ENCODE data around the gene TFAP2A. TPM values are rescaled to one million over a fixed set of nuclear protein-coding genes. Genes with fewer than 3 reads are reported as not detected.
A peak's percentile ranks its signal among the peaks of the same experiment; 100 is the strongest.

Gene TFAP2A
- total RNA-seq, 1 donor from 2014 or later: 9.6 TPM

DNA sequence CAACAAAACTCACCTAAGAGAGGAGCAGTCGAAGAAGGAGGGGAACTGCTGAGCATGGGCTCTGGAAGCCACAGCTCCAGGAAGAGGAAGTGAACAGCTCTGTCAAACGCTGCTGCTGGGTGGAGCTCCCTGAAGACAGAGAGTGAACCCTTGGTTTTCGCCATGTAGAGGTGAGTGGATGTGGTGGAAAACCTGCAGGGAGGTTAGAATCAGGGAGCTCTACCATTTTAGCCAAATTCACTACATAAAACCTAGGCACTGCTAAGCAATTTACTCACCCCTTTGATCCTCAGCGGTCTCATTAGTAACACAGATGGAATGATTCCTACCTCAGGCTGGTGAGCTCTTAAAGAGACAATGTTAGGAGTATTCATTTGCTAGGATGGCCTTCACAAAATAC is 19.4 kb upstream of the TFAP2A start:
- Mint-ChIP-seq H3K4me3 (no peak overlapping the region), H3K4me1 (peaks cover 11% of the 10 kb centered on the region), H3K36me3 (ENCODE audit: low read depth) (no peaks in the 10 kb centered on the region), H3K27me3 (ENCODE audit: low read depth) (peaks cover 33% of the 10 kb centered on the region), H3K27ac (ENCODE audit: unreplicated experiment) (no peak overlapping the region), H3K9me3 (no peaks in the 10 kb centered on the region)
- TF ChIP-seq, protein P1, sequence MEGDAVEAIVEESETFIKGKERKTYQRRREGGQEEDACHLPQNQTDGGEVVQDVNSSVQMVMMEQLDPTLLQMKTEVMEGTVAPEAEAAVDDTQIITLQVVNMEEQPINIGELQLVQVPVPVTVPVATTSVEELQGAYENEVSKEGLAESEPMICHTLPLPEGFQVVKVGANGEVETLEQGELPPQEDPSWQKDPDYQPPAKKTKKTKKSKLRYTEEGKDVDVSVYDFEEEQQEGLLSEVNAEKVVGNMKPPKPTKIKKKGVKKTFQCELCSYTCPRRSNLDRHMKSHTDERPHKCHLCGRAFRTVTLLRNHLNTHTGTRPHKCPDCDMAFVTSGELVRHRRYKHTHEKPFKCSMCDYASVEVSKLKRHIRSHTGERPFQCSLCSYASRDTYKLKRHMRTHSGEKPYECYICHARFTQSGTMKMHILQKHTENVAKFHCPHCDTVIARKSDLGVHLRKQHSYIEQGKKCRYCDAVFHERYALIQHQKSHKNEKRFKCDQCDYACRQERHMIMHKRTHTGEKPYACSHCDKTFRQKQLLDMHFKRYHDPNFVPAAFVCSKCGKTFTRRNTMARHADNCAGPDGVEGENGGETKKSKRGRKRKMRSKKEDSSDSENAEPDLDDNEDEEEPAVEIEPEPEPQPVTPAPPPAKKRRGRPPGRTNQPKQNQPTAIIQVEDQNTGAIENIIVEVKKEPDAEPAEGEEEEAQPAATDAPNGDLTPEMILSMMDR (conservative IDR thresholded peaks at IDR 0.05): no peak
- DNase-seq (ENCODE audit: low read depth, low spot score): no peak

DNA sequence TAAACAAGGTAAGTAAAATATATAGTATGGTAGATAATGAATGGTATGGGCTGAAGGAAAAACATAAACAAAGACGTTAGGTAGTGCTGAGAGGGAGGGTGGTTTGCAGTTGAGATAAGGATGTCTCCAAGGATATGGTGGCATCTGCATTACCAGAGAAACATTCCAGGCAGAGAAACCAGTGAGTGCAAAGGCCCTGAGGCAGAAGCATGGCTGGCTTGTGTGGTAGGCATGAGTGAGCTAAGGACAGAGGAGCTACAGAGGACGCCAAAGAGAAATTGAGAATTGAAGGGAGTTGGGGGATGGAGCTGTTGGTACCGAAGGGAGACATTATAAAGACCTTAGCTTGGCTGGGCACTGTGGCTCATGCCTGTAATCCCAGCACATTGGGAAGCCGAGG is 18.4 kb upstream of the TFAP2A start:
- H3K27ac Mint-ChIP-seq (ENCODE audit: unreplicated experiment): no peak overlapping the region
- no peaks in the 10 kb centered on the region for H3K9me3 Mint-ChIP-seq
- no peaks in the 10 kb centered on the region for H3K36me3 Mint-ChIP-seq (ENCODE audit: low read depth)
- no peak overlapping the region for H3K4me3 Mint-ChIP-seq
- TF ChIP-seq, protein P1 (conservative IDR thresholded peaks at IDR 0.05): no peak
- DNase-seq (ENCODE audit: low read depth, low spot score): no peak
- peaks cover 11% of the 10 kb centered on the region for H3K4me1 Mint-ChIP-seq
- H3K27me3 Mint-ChIP-seq (ENCODE audit: low read depth): peaks cover 41% of the 10 kb centered on the region

DNA sequence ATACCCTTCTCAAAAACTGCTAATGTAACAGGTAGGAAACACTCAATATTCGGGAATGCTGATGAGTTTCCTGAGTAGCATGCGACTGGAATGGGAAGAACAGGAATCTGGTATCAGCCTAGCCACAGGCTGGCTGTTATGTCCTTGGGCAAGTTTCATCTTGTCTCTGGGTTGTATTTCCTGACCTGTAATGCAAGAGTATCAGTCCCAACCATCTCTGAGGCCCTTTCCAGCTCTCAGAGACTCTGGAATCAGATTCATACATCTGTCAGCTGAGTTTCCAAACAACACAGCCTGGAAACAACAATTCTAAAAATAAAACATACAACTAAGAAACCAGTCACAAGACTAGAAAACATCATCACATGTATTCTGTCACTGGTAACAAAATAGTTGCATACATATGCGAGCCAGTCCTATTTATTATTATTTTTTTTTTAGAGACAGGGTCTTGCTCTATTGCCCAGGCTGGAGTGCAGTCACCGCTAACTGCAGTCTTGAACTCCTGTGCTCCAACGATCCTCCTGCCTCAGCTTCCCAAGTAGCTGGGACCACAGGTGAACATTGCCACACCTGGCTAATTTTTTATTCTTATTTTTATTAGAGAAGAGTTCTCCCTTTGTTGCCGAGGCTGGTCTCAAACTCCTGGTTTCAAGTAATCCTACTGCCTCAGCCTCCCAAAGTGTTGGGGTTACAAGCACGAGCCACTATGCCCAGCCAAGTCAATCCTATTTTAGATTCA is 16.7 kb upstream of the TFAP2A start:
- H3K4me3 Mint-ChIP-seq: no peak overlapping the region
- DNase-seq (ENCODE audit: low read depth, low spot score): no peak
- no peaks in the 10 kb centered on the region for H3K9me3 Mint-ChIP-seq
- TF ChIP-seq, protein P1 (conservative IDR thresholded peaks at IDR 0.05): no peak
- no peak overlapping the region for H3K27ac Mint-ChIP-seq (ENCODE audit: unreplicated experiment)
- no peaks in the 10 kb centered on the region for H3K36me3 Mint-ChIP-seq (ENCODE audit: low read depth)
- peaks cover 56% of the 10 kb centered on the region for H3K27me3 Mint-ChIP-seq (ENCODE audit: low read depth)
- H3K4me1 Mint-ChIP-seq: peaks cover 14% of the 10 kb centered on the region

DNA sequence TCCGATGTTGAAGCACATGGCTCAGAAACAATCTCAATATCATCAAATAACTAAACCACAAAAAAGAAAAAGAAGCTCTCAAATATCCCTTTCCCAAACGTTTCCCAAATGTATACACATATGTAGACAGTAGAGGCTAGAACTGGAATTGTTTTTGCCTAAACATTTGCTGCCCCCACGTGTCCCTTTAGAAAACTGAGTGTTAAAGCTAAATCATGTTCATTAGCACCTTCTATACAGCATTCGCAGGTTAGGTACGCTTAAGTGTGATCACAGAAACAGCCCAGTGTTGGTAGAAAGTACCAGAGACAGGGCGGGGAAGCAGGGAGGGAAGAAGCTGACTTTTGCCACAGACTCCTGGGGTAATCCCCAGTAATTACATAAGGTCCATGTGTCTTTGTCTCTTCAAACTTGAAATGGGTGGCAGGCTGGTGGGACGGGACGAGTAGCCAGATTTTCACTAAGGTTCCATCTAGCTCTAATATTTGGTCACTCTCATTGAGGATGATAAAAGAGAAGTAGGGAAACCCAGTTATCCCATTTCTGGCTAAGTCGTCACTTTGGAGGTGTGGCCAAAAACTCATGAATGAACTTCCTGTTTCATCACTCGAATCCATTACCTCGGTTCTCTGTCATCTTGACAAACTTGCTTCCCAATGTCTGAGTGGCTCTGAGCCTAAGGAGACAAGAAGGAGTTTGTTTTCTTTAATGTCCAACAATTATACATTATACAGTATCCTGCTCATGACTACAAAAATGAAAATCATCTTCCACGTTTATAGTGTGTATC is 15.0 kb upstream of the TFAP2A start:
- no peak for DNase-seq (ENCODE audit: low read depth, low spot score)
- no peaks in the 10 kb centered on the region for H3K9me3 Mint-ChIP-seq
- peaks cover 69% of the 10 kb centered on the region for H3K27me3 Mint-ChIP-seq (ENCODE audit: low read depth)
- TF ChIP-seq, protein P1 (conservative IDR thresholded peaks at IDR 0.05): peak; percentile 72
- H3K27ac Mint-ChIP-seq (ENCODE audit: unreplicated experiment): no peak overlapping the region
- H3K4me1 Mint-ChIP-seq: peaks cover 21% of the 10 kb centered on the region
- no peak overlapping the region for H3K4me3 Mint-ChIP-seq
- no peaks in the 10 kb centered on the region for H3K36me3 Mint-ChIP-seq (ENCODE audit: low read depth)

DNA sequence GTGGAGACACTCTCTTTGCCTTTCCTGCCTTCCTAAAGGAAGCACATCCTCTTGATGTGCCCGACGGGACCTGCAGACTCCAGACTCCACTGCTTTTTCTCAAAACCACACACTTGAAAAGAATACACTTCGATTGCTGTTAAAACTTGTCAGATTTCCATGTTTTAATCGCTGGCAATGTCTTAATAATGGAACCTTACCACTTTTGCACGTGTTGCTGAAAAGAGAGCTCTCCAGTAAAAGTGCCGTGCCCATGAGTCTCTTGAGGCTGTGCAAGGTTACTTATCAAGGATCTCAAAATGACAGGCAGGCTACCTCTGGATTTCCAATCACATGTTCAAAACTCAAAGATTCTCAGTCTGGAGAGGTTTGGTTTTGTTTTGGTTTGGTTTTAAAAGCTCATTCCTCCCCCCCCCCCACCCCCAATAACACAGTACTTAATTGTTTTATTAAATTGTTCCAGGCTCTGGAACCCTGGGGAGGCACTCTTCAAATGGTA is 12.0 kb upstream of the TFAP2A start:
- no peak for DNase-seq (ENCODE audit: low read depth, low spot score)
- Mint-ChIP-seq H3K4me1 (peaks cover 19% of the 10 kb centered on the region), H3K4me3 (peak overlapping the region; percentile 77), H3K27ac (ENCODE audit: unreplicated experiment) (no peak overlapping the region), H3K36me3 (ENCODE audit: low read depth) (no peaks in the 10 kb centered on the region), H3K27me3 (ENCODE audit: low read depth) (peaks cover 92% of the 10 kb centered on the region), H3K9me3 (no peaks in the 10 kb centered on the region)
- TF ChIP-seq, protein P1 (conservative IDR thresholded peaks at IDR 0.05): no peak

All from neural crest cell (in vitro differentiated cells).